Common myeloid progenitor, CD34-positive (primary cell): ENCODE data around the gene GIPC2. TPM values are rescaled to one million over a fixed set of nuclear protein-coding genes. Genes with fewer than 3 reads are reported as not detected.
"Not testable (repeated sequence)": the region's sequence is repeated elsewhere in the genome, so short reads cannot be mapped to it uniquely, and the experiment has no call there.

Source experiments
- CTCF ChIA-PET: fragments of 350-600 bp; sonication (Branson Sonifier 250); formaldehyde crosslinking; loops from one replicate; lab custom pipeline; 2021; ENCODE audit warnings: antibody characterized with exemption; lab: Charles Lee
- POLR2A ChIA-PET: fragments of 350-600 bp; sonication (Branson Sonifier 250); formaldehyde crosslinking; loops from one replicate; lab custom pipeline; 2021; ENCODE audit warnings: antibody characterized with exemption; lab: Charles Lee
- DNase-seq, 3 donors: peaks; one replicate each; pipeline versions ENCODE4 v3.0.0 to v3.0.0-alpha.2; 2013
- H3K27ac ChIP-seq, 2 experiments: 1 replicate in 1 of 2; 2 replicates in 1 of 2; pipeline ENCODE4 v1.7.0; 2013; ENCODE audit warnings: inconsistent platforms in 2 of 2, low read length in 2 of 2, mild to moderate bottlenecking in 2 of 2, low read depth in 1 of 2, moderate library complexity in 1 of 2; ENCODE audit not compliant: severe bottlenecking in 2 of 2, insufficient read depth in 1 of 2, poor library complexity in 1 of 2
- H3K27me3 ChIP-seq, 5 experiments: replicated peaks in 2 of 5; 1 replicate in 3 of 5; 2 replicates in 2 of 5; pipeline versions ENCODE4 v1.6.1 to v1.7.0; 2013; ENCODE audit warnings: low read length in 4 of 5, mild to moderate bottlenecking in 2 of 5, moderate library complexity in 2 of 5, inconsistent platforms in 1 of 5; ENCODE audit not compliant: insufficient read depth in 5 of 5, control insufficient read depth in 4 of 5
- H3K36me3 ChIP-seq, 4 experiments: 1 replicate in 2 of 4; 2 replicates in 2 of 4; pipeline versions ENCODE4 v1.6.1 to v1.7.0; 2013; ENCODE audit warnings: low read length in 3 of 4, control low read depth in 1 of 4, mild to moderate bottlenecking in 1 of 4; ENCODE audit not compliant: control insufficient read depth in 4 of 4, insufficient read depth in 4 of 4
- H3K4me1 ChIP-seq, 4 experiments: 1 replicate in 3 of 4; 2 replicates in 1 of 4; pipeline versions ENCODE4 v1.6.1 to v1.7.1; 2013; ENCODE audit warnings: low read length in 3 of 4, mild to moderate bottlenecking in 3 of 4, control low read depth in 1 of 4, inconsistent platforms in 1 of 4, moderate library complexity in 1 of 4; ENCODE audit not compliant: control insufficient read depth in 4 of 4, insufficient read depth in 4 of 4; ENCODE audit errors: control extremely low read depth in 1 of 4
- H3K4me3 ChIP-seq, 7 experiments: 1 replicate in 4 of 7; 2 replicates in 3 of 7; pipeline versions ENCODE4 v1.5.1 to v1.7.0; 2013; ENCODE audit warnings: mild to moderate bottlenecking in 7 of 7, low read length in 6 of 7, moderate library complexity in 6 of 7, inconsistent platforms in 2 of 7, low read depth in 2 of 7, control low read depth in 1 of 7; ENCODE audit not compliant: insufficient read depth in 4 of 7, control insufficient read depth in 1 of 7; ENCODE audit errors: extremely low read depth in 1 of 7
- H3K9me3 ChIP-seq, 5 experiments: 1 replicate in 4 of 5; 2 replicates in 1 of 5; pipeline versions ENCODE4 v1.6.1 to v1.7.1; 2013; ENCODE audit warnings: low read length in 4 of 5, mild to moderate bottlenecking in 2 of 5, inconsistent platforms in 1 of 5, low read depth in 1 of 5, moderate library complexity in 1 of 5; ENCODE audit not compliant: control insufficient read depth in 4 of 5, insufficient read depth in 2 of 5; ENCODE audit errors: control extremely low read depth in 1 of 5
- WGBS: methylation state at CpG from one replicate; pipeline ENCODE4 v1.1.5; 2013; ENCODE audit not compliant: insufficient coverage; 5-methylcytosine and 5-hydroxymethylcytosine counted together
- polyA plus RNA-seq: library from polyadenylated mRNA; unstranded; fragments of 120-200 nt; gene quantifications from one replicate; pipeline ENCODE4 v1.2.1, GENCODE V29; 2013

Gene GIPC2
- 3.7 TPM for polyA plus RNA-seq

- ChIA-PET CTCF (interaction anchor here (0.9 kb wide), 1 partner anchor 45 kb away, joined by 3 read pairs; no protein-coding TSS in a partner anchor), POLR2A (no interaction called here)
- DNase-seq = peak in 2 of 3 donors; percentile 47 to 67
- peak within 1 kb of the TSS; percentile 59 to 78 (median 62) for H3K4me3 ChIP-seq
- H3K27me3 ChIP-seq = peaks cover 2 to 38% (median 20%) of the 10 kb centered on the region in 5 experiments
- peaks cover 2 to 16% (median 12%) of the 10 kb centered on the region in 4 experiments for H3K4me1 ChIP-seq
- WGBS = under 1% methylated on average over 76 of the region's 85 CpGs
- H3K9me3 ChIP-seq = no peaks in the 10 kb centered on the region
- H3K36me3 ChIP-seq = no peaks in the 10 kb centered on the region
- no peak within 1 kb of the TSS for H3K27ac ChIP-seq
Observed at GRCh38 chr1:78045926-78046778, at the start of gene GIPC2. Gene GIPC2 (plus strand): TSS chr1:78045966. CDS start chr1:78046095, 129 bp downstream.

- ChIA-PET CTCF (interaction anchor here (1.1 to 9.8 kb wide), 2 partner anchors 15 to 21 kb away, joined by 3 to 50 read pairs; no protein-coding TSS in a partner anchor), POLR2A (no interaction called here)
- DNase-seq = no peak
- Histone ChIP-seq H3K4me3 (no peak overlapping the region), H3K4me1 (no peaks in the 10 kb centered on the region), H3K27ac (no peak overlapping the region), H3K9me3 (no peaks in the 10 kb centered on the region), H3K36me3 (peaks cover 0 to 5% (median 2%) of the 10 kb centered on the region in 4 experiments), H3K27me3 (no peaks in the 10 kb centered on the region)
- 100% methylated on average over 3 of the region's 5 CpGs for WGBS
Observed at GRCh38 chr1:77996734-77997133, 49.0 kb upstream of the GIPC2 start.

GRCh38 chr1:78000536-78000935 is 45.2 kb upstream of the GIPC2 start:
- H3K4me3 ChIP-seq, H3K9me3 ChIP-seq, H3K36me3 ChIP-seq, DNase-seq, H3K27ac ChIP-seq, H3K27me3 ChIP-seq, POLR2A ChIA-PET: not testable (repeated sequence)
- over 99% methylated on average over 10 of the region's 11 CpGs for WGBS
- CTCF ChIA-PET = interaction anchor here (1.0 to 9.8 kb wide), 3 partner anchors 9 to 19 kb away, joined by 3 to 50 read pairs (median 5); no protein-coding TSS in a partner anchor
- peaks cover 5 to 25% (median 14%) of the 10 kb centered on the region in 4 experiments for H3K4me1 ChIP-seq

GRCh38 chr1:78003070-78003746 is 42.6 kb upstream of the GIPC2 start:
- WGBS = 57% methylated on average over 1 of the region's 3 CpGs
- H3K4me1 ChIP-seq = peaks cover 7 to 36% (median 27%) of the 10 kb centered on the region in 4 experiments
- DNase-seq = peak in 2 of 3 donors; percentile 68 to 71
- POLR2A ChIA-PET = interaction anchor here (0.6 to 3.6 kb wide), 3 partner anchors 8 to 24 kb away, joined by 5 to 54 read pairs (median 6); partner anchors contain the start of gene FUBP1
- no peaks in the 10 kb centered on the region for H3K27me3 ChIP-seq
- peak overlapping the region in 5 of 7 experiments; percentile 12 to 100 (median 95) for H3K4me3 ChIP-seq
- H3K27ac ChIP-seq = peak overlapping the region in 1 of 2 experiments; percentile 99
- no peaks in the 10 kb centered on the region for H3K36me3 ChIP-seq
- H3K9me3 ChIP-seq = no peaks in the 10 kb centered on the region
- CTCF ChIA-PET = interaction anchor here (0.6 to 9.8 kb wide), 3 partner anchors 22 to 320 kb away, joined by 3 to 50 read pairs (median 3); no protein-coding TSS in a partner anchor

GRCh38 chr1:78003882-78004718 is 41.7 kb upstream of the GIPC2 start:
- peak overlapping the region in 6 of 7 experiments; percentile 68 to 100 (median 88) for H3K4me3 ChIP-seq
- DNase-seq = peak; percentile 74 to 88 (median 88)
- ChIA-PET POLR2A (interaction anchor here (0.8 to 3.6 kb wide), 11 partner anchors 9 to 1906 kb away, joined by 3 to 54 read pairs (median 4); partner anchors contain the start of gene FUBP1), CTCF (interaction anchor here (0.6 to 9.8 kb wide), 9 partner anchors 10 to 224 kb away, joined by 3 to 50 read pairs (median 3); partner anchors contain the start of gene FUBP1)
- H3K27ac ChIP-seq = peak overlapping the region; percentile 99
- no CpG with 5 or more reads among the region's 8 CpGs for WGBS
- no peaks in the 10 kb centered on the region for H3K9me3 ChIP-seq
- peaks cover 7 to 36% (median 27%) of the 10 kb centered on the region in 4 experiments for H3K4me1 ChIP-seq
- H3K36me3 ChIP-seq = no peaks in the 10 kb centered on the region
- no peaks in the 10 kb centered on the region for H3K27me3 ChIP-seq
